GM12878 (cell line): ENCODE data around the gene GIMAP8. TPM values are rescaled to one million over a fixed set of nuclear protein-coding genes. Genes with fewer than 3 reads are reported as not detected.

ENCODE experiments used
- ATAC-seq: fragments of 200-7000 bp; cut with Tn5 transposase; 3 replicates; pipeline ENCODE4 v1.9.1; 2020; ENCODE audit warnings: mild to moderate bottlenecking, moderate library complexity
- BruUV-seq: library from RNA; stranded (reverse); fragments of 400-500 nt; replicated peaks from 2 replicates; lab custom pipeline; 2021; lab: Mats Ljungman, UMichigan
- CTCF ChIA-PET: fragments of 300-600 bp; sonication (Branson Sonifier 250); formaldehyde crosslinking; extraction: SDS; loops from one replicate; lab custom pipeline; 2021; ENCODE audit warnings: inconsistent platforms; lab: Yijun Ruan, JAX
- POLR2A ChIA-PET: fragments of 350-600 bp; formaldehyde crosslinking; extraction: SDS; loops from one replicate; lab custom pipeline; 2021; ENCODE audit warnings: inconsistent platforms; lab: Charles Lee
- RAD21 ChIA-PET: fragments of 300-600 bp; sonication (Branson Sonifier 250); formaldehyde crosslinking; loops from one replicate; lab custom pipeline; 2023; ENCODE audit warnings: antibody characterized with exemption; ENCODE audit not compliant: unreplicated experiment; lab: Charles Lee
- SMC1A ChIA-PET: fragments of 300-600 bp; sonication (Branson Sonifier 250); formaldehyde crosslinking; loops from one replicate; lab custom pipeline; 2023; ENCODE audit not compliant: unreplicated experiment, uncharacterized antibody; lab: Charles Lee
- DNase-seq: peaks from one replicate; pipeline ENCODE4 v3.0.0-alpha.2; 2011; ENCODE audit warnings: low read depth, low spot score
- FAIRE-seq: peaks from 3 replicates; lab custom pipeline; 2011; peaks lifted over from hg19 to GRCh38; lab: Jason Lieb, UNC
- H2AFZ ChIP-seq: 2 replicates; pipeline ENCODE4 v1.6.0; 2011; ENCODE audit warnings: low read depth, low read length, control low read depth; ENCODE audit not compliant: control insufficient read depth
- H3K27ac ChIP-seq: 2 replicates; pipeline ENCODE4 v1.5.1; 2011; ENCODE audit warnings: control low read depth; ENCODE audit not compliant: control insufficient read depth, insufficient read depth
- H3K27me3 ChIP-seq, 2 experiments: replicated peaks in 1 of 2; 2 replicates each; pipeline versions ENCODE4 v1.6.0 to v1.6.1; 2011; ENCODE audit warnings: low read length in 1 of 2; ENCODE audit not compliant: control insufficient read depth in 2 of 2, insufficient read depth in 2 of 2
- H3K36me3 ChIP-seq, 2 experiments: 2 replicates each; pipeline ENCODE4 v1.5.1; 2011; ENCODE audit warnings: low read length in 1 of 2; ENCODE audit not compliant: control insufficient read depth in 2 of 2, insufficient read depth in 2 of 2
- H3K4me1 ChIP-seq: 2 replicates; pipeline ENCODE4 v1.6.1; 2011; ENCODE audit warnings: mild to moderate bottlenecking, low read length, moderate library complexity, mixed read lengths; ENCODE audit not compliant: control insufficient read depth, insufficient read depth
- H3K4me2 ChIP-seq: 2 replicates; pipeline ENCODE4 v1.6.0; 2011; ENCODE audit warnings: control low read depth; ENCODE audit not compliant: control insufficient read depth, insufficient read depth
- H3K4me3 ChIP-seq: fragments of 200-600 bp; sonication (generic); 2 replicates; pipeline ENCODE4 v1.5.1; 2016
- H3K79me2 ChIP-seq: 2 replicates; pipeline ENCODE4 v1.6.0; 2011; ENCODE audit warnings: low read length; ENCODE audit not compliant: control insufficient read depth, insufficient read depth
- H3K9ac ChIP-seq: 2 replicates; pipeline ENCODE4 v1.8.0; 2011; ENCODE audit warnings: low read length, control low read depth, mixed read lengths; ENCODE audit not compliant: control insufficient read depth, insufficient read depth
- H3K9me3 ChIP-seq: replicated peaks from 3 replicates; pipeline ENCODE4 v1.5.1; 2011; ENCODE audit warnings: mild to moderate bottlenecking, low read length; ENCODE audit not compliant: control insufficient read depth, insufficient read depth
- H4K20me1 ChIP-seq: 2 replicates; pipeline ENCODE4 v1.6.0; 2011; ENCODE audit not compliant: control insufficient read depth, insufficient read depth
- ASH2L ChIP-seq: fragments of 300-600, 200-600 bp; sonication (generic); IDR thresholded peaks from 2 replicates; pipeline ENCODE4 v1.6.1; 2017; ENCODE audit warnings: low read depth, mild to moderate bottlenecking, borderline replicate concordance
- CEBPB ChIP-seq, 2 experiments: fragments of 150-350 bp in 1 of 2; IDR thresholded peaks; 2 replicates each; pipeline ENCODE4 v1.6.1; 2012 to 2014; ENCODE audit warnings: low read depth in 2 of 2, low read length in 2 of 2, borderline replicate concordance in 1 of 2, inconsistent platforms in 1 of 2
- CTCF ChIP-seq, 3 experiments: IDR thresholded peaks in 2 of 3; conservative IDR thresholded peaks in 1 of 3; 2 replicates each; pipeline ENCODE4 v1.5.1; 2011; ENCODE audit warnings: low read depth in 3 of 3, low read length in 3 of 3, mild to moderate bottlenecking in 3 of 3, control low read depth in 2 of 3, moderate library complexity in 2 of 3, inconsistent platforms in 1 of 3, mixed read lengths in 1 of 3; ENCODE audit not compliant: control insufficient read depth in 2 of 3, insufficient read depth in 1 of 3; ENCODE audit errors: extremely low read depth in 1 of 3
- FOS ChIP-seq: IDR thresholded peaks from 3 replicates; pipeline ENCODE4 v1.6.1; 2011; ENCODE audit warnings: borderline replicate concordance; ENCODE audit not compliant: insufficient read length; ENCODE audit errors: extremely low read depth
- IRF4 ChIP-seq: IDR thresholded peaks from 2 replicates; pipeline ENCODE4 v1.6.1; 2011; ENCODE audit warnings: low read depth, low read length
- IRF5 ChIP-seq: fragments of 450-650 bp; IDR thresholded peaks from 2 replicates; pipeline ENCODE4 v1.6.1; 2017; ENCODE audit warnings: borderline replicate concordance
- STAT1 ChIP-seq: fragments of 450-650 bp; conservative IDR thresholded peaks from 2 replicates; pipeline ENCODE4 v1.6.1; 2014; ENCODE audit warnings: antibody characterized with exemption, mild to moderate bottlenecking
- TCF12 ChIP-seq: IDR thresholded peaks from 2 replicates; pipeline ENCODE4 v1.6.1; 2011; ENCODE audit warnings: low read depth, mild to moderate bottlenecking, low read length
- ZNF207 ChIP-seq: fragments of 450-650 bp; IDR thresholded peaks from 2 replicates; pipeline ENCODE4 v1.6.1; 2014; ENCODE audit warnings: antibody characterized with exemption, mild to moderate bottlenecking, borderline replicate concordance
- ZNF592 ChIP-seq: fragments of 450-650 bp; IDR thresholded peaks from 2 replicates; pipeline ENCODE4 v1.6.1; 2017; ENCODE audit warnings: mild to moderate bottlenecking, moderate library complexity
- WGBS: methylation state at CpG from one replicate; pipeline ENCODE4 v1.1.6; 2016; ENCODE audit warnings: low lambda C conversion rate; ENCODE audit not compliant: insufficient replicate concordance, insufficient coverage; ENCODE audit errors: missing lambda C conversion rate; 5-methylcytosine and 5-hydroxymethylcytosine counted together
- in situ Hi-C: fragments of 300-500 bp; cut with MboI; formaldehyde crosslinking; loops from 9 replicates; pipeline ENCODE4 v1.14.3; 2018; ENCODE audit warnings: mixed read lengths
- intact Hi-C: fragments of 100-400 bp; cut with micrococcal nuclease; formaldehyde crosslinking; loops from one replicate; pipeline ENCODE4 v1.14.2; 2022; ENCODE audit not compliant: unreplicated experiment
- polyA plus RNA-seq, 11 experiments: library from polyadenylated mRNA; depleted of rRNA in 4 of 11; unstranded in 6 of 11; stranded (reverse) in 5 of 11; fragments of >200 nt; fragmentation: Nextera tagmentation in 4 of 11; fragmentation: Illumina TruSeq in 1 of 11; extraction: Ambion mirVana in 4 of 11; extraction: Trizol in 1 of 11; gene quantifications; 1 replicate in 1 of 11; 2 replicates in 10 of 11; pipeline versions ENCODE4 v1.2.1 to v1.2.3, GENCODE V29; 2011 to 2016; ENCODE audit warnings: inconsistent platforms in 2 of 11, missing spikeins in 2 of 11, low read depth in 1 of 11
- total RNA-seq, 4 experiments: library from RNA; depleted of rRNA in 3 of 4; stranded (reverse); fragments of >200 nt in 3 of 4; fragmentation: Illumina TruSeq in 1 of 4; extraction: Trizol in 1 of 4; gene quantifications; 2 replicates each; pipeline versions ENCODE4 v1.2.1 to v1.2.3, GENCODE V29; 2013 to 2021

The GIMAP8 gene
- total and polyA plus RNA-seq, 10 of the 15 experiments (the other 5 are each of a cell fraction or from before 2014, with no cell fraction given) = 0.66 to 9.7 (median 4.7) TPM

- SMC1A ChIA-PET = no interaction called here
- in situ Hi-C loops (no loop called here), intact Hi-C loops (no loop called here)
- H3K36me3 ChIP-seq = no peaks in the 10 kb centered on the region; a peak in 1 of 4 replicates
- H3K4me1 ChIP-seq = no peaks in the 10 kb centered on the region; the same call in 1 of the 2 replicates
- H3K27me3 ChIP-seq = no peaks in the 10 kb centered on the region
- H3K79me2 ChIP-seq = peaks cover 26% of the 10 kb centered on the region
- no peak overlapping the region for H2AFZ ChIP-seq
- peak overlapping the region; percentile 44; the same call in 1 of the 2 replicates for H3K4me2 ChIP-seq
- BruUV-seq = no TSS peak
- H3K9me3 ChIP-seq = peaks cover 9% of the 10 kb centered on the region; the same call in 2 of the 3 replicates
- POLR2A ChIA-PET = no interaction called here
- peak overlapping the region; percentile 57 for H3K4me3 ChIP-seq
- RAD21 ChIA-PET = no interaction called here
- no peaks in the 10 kb centered on the region for H4K20me1 ChIP-seq
- peak overlapping the region; percentile 38 for H3K27ac ChIP-seq
- no peak for ATAC-seq
- TF ChIP-seq STAT1 (no peak), CTCF (IDR thresholded peaks at IDR 0.05 in 2 of 3, conservative IDR thresholded peaks at IDR 0.05 in 1 of 3; ENCODE audit: control insufficient read depth in 2 of 3, extremely low read depth in 1 of 3, insufficient read depth in 1 of 3, low read depth in 3 of 3, low read length in 3 of 3) (no peak), IRF5 (no peak), ZNF207 (no peak), ZNF592 (no peak), FOS (no peak), IRF4 (no peak), ASH2L (no peak), CEBPB (IDR thresholded peaks at IDR 0.05; ENCODE audit: borderline replicate concordance in 1 of 2, low read depth in 2 of 2, low read length in 2 of 2) (no peak), TCF12 (no peak)
- CTCF ChIA-PET = no interaction called here
- no peak overlapping the region for H3K9ac ChIP-seq
- WGBS = 57% methylated on average over 1 of the region's 1 CpG
- no peak for DNase-seq
- FAIRE-seq = no peak
Observed at GRCh38 chr7:150516956-150517745, 66.7 kb downstream of the GIMAP8 start.
